ENCODE measurements around the gene LENEP.

LENEP gene

DNA sequence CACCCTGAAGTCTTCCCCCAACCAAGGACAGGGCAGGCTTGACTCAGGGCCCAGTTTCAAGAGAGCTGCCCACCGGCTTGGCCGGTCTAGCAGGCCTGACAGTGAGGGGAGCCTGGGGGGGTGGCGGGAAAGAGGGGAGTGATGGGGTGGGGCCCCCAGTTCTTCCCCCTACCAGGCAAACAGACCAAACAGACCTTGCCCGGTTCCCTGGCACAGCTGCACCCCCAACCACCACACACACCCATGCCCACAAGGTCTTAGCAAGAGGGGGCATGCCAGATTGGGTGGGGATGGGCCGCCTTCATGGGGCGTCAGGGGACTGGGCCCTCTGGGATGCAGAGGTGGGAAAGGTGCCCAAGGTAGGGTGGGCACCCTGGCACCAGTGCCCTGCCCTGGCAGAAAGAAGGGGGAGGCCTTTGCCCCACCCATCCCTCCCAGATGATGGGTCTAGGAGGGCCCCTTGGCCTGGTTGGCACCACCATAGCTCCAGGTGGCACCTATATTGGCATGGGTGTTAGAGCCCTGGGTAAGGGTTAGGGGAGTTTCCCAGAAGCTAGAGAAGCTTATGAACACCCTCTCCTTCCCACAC lies 18.1 kb downstream of the LENEP start:
- DNase-seq: no peak

DNA sequence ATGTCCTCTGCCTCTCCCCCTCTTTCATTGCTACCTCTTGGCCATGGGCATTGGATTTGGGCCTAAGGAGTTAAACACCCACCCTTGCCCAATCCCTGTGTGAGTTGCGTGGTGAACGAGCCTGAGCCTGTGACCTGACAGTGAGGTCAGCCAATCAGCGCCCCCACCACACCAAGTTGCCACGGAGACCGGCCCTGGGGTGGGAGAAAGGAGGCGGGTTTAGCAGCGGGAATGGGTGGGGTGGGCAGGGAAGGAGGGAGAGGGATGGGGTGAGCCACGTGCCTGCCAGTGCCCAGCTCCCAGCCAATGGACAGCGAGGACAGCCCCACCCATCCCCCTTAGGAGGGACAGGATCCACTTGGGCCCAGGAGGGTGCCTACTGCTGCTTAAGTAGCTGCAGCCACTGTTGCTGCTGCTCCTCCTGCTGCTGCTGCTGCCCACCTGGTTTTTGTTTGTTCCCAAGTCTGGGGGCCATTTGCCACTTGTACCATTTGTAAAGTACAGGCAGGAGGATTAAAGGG lies 18.7 kb downstream of the LENEP start:
- peak; percentile 77 for DNase-seq

DNA sequence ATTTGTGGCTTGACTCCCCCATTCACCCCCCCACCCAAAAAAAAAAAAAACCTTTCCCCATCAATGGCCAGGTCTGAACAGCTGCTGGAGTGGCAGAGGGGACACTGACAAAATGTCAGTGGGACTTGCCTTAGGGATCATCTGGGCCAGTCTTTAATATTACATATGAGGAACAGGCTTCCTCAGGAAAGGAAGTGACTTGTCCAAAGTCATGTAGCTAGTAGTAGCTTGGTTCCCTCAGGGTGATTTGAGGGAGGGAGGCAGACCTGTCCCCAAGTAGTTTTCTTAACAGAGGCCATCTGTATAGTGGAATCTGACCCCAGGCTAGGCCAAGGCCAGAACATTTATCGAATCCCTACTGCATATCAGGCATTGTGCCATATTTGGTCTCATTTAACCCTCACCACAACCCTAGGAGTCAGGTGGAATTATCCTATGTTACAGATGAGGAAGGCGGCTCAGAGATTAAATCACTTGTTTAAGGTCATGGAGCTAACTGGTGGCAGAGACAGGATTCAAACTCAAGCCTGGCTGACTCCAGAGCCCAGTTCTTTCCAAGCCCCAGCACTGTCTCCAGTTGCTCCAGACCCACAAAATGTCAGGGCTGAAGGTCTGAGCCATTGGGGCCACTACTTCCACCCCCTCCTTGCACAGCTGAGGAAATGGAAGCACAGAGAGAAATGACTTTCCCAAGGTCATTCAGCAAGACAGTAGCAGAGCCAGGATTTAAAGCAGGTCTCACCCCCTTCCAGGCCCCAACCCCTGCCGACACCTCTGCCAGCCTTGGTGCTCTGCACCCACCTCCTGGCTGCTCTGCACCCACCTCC lies 19.6 kb downstream of the LENEP start:
- no peak for DNase-seq

DNA sequence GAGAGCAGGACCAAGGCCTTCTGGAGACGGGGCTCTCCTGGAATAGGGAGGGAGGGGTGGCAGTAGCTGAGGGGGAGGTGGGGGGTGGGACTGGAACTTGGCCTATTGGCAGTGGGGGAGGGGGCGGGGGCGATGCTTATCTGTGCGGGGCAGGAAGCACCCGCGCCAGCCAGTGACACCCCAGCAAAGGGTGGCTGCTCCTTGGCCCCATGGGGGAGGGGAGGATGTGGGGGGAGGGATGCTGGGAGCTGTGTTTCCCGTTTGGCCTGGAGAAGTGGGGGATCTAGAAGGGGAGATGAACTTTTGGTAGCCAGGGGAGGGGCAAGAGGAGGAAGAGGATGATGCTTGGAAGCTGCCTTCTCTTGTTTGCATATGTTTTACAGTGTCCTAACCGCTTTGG lies 20.2 kb downstream of the LENEP start:
- no peak for DNase-seq

DNA sequence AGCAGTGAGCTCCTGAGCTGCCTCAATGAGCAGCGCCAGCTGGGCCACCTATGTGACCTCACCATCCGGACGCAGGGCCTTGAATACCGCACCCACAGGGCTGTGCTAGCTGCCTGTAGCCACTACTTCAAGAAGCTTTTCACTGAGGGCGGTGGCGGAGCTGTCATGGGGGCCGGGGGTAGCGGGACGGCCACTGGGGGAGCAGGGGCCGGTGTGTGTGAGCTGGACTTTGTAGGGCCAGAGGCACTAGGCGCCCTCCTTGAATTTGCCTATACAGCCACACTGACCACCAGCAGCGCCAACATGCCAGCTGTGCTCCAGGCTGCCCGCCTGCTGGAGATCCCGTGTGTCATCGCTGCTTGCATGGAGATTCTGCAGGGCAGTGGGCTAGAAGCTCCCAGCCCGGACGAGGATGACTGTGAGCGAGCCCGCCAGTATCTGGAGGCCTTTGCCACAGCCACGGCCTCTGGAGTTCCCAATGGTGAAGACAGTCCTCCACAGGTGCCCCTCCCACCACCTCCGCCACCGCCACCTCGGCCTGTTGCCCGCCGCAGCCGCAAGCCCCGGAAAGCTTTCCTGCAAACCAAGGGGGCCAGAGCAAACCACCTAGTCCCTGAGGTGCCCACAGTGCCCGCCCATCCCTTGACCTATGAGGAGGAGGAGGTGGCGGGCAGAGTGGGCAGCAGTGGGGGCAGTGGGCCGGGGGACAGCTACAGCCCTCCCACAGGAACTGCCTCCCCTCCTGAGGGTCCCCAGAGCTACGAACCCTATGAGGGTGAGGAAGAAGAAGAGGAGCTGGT lies 21.5 kb downstream of the LENEP start:
- DNase-seq: no peak

DNA sequence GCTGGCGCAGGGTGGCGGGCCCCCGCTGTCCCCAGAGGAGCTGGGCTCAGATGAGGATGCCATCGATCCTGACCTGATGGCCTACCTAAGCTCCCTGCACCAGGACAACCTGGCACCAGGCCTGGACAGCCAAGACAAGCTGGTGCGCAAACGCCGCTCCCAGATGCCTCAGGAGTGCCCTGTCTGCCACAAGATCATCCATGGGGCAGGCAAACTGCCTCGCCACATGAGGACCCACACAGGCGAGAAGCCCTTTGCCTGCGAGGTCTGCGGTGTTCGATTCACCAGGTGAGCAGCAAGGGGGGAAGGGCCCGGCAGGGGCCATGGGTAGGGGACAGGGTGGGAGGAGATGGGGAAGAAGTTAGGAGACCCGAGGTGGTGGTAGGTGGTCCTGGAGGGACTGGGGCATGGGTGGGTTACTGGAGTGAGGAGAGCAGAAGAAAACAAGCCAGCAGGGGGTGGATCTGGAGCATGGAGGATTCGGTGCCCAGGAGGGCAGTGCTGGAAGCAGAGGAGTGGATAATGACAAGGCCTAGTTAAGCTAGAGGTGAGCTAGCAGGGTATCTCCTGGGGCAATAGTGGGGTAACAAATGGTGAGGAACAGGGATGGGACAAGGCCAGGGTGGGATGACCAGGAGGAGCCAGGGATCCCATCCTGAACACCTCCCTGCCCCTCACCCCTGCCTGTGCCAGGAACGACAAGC lies 22.3 kb downstream of the LENEP start:
- no peak for DNase-seq

DNA sequence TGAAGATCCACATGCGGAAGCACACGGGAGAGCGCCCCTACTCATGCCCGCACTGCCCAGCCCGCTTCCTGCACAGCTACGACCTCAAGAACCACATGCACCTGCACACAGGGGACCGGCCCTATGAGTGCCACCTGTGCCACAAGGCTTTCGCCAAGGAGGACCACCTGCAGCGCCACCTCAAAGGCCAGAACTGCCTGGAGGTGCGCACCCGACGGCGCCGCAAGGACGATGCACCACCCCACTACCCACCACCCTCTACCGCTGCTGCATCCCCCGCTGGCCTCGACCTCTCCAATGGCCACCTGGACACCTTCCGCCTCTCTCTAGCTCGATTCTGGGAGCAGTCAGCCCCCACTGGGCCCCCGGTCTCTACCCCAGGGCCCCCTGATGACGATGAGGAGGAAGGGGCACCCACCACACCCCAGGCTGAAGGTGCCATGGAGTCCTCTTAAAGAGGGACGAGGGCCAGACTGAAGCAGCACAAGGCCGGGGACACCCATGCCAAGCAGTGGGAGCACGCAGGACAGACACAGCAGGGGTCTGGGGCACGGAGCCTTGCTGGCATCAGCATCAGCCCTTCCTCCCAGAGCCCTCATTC lies 22.9 kb downstream of the LENEP start:
- no peak for DNase-seq

DNA sequence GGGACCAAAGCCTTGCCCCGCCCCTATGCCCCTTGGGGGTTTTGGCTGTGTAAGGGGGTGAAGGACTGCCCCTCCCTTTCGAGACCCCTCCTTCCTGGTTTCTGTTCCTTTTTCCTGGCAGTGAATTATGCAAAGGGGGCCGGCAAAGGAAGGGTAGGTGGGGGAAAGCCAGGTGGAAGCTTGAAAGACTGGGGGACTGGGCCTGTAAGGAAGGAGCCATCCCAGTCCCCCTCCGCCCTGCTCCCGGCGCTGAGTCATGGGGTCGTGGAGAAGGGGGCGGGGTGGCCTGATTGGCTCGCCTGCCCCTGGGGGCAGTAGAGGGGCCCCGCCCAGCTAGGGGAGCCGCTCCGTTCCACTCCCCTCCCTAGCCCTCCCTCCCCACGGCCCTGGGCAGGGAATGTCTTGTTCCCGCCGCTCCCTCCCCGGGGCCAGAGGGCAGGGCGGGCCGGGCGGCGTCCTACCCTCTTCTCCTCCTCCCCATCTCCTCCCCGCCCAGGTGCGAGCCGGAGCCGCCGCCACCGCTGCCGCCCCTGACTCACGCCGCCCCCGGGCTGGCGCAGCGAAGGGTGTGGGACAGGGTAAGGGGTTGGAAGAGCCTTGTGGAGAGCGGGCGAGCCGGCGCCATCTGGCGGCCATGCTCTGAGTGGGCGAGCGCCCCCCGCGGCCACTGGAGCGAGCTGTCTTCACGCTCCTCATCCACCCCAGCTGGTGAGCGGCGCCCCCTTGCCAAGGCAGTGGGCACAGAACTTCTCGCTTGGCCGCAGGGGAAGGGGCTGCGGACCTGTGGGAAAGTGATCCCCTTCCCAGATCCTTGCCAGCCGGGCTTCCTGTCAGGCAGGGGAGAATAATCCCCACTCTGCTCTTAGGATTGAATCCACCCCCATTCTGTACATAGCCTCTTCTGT lies 23.9 kb downstream of the LENEP start:
- peak; percentile 97 for DNase-seq

DNA sequence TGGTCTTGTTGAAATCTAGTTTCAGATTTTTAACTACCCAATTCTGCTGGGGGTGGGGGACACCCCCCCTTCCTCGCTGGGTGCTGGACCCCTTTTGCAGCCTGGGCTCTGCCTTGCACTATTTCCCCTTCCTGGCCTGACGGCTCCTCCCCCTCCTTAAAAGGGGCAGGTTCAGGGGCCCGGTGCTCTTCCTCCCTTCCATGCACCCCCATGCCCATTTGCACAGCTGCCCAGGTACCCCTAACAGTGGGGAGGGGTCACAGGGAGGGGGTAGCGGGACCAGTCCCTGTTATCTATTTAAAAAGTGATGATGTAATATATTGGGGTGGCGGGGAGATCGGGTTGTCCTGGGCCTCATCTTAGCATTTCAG lies 24.5 kb downstream of the LENEP start:
- no peak for DNase-seq

DNA sequence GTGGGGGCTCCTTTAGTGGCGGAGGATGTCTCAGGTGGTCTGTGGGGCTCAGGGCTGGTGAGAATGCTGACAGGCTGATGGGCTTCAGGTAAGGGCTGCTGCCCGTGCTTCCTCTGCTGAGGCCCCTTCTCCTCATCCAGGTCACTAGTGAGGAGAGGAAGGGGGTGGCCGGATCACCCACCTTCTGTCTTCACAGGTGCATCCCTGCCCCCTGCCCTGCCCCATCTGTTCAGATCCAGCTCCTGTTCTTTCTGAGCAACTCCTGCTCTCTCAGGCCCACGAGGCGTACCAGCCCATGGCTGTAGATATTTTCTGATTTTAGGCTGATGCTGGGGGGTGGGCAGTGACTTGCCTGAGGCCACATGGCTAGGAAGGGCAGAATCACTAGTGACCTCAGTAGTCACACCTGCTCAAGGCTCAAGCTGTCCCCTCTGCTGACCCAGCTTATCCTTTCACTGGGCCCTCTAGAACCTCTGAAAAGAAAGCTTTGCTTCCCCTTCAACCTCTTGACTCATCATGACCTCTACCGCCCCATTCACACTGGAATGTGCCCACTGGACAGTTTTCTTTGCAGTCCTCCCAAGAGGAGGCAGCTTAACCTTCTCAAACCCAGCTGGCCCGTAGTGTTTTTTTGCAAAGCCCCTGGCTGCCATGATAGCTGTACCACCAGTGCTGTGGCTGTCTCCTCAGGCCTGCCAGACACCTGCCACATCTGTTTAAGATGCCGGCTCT lies 25.4 kb downstream of the LENEP start:
- no peak for DNase-seq

DNA sequence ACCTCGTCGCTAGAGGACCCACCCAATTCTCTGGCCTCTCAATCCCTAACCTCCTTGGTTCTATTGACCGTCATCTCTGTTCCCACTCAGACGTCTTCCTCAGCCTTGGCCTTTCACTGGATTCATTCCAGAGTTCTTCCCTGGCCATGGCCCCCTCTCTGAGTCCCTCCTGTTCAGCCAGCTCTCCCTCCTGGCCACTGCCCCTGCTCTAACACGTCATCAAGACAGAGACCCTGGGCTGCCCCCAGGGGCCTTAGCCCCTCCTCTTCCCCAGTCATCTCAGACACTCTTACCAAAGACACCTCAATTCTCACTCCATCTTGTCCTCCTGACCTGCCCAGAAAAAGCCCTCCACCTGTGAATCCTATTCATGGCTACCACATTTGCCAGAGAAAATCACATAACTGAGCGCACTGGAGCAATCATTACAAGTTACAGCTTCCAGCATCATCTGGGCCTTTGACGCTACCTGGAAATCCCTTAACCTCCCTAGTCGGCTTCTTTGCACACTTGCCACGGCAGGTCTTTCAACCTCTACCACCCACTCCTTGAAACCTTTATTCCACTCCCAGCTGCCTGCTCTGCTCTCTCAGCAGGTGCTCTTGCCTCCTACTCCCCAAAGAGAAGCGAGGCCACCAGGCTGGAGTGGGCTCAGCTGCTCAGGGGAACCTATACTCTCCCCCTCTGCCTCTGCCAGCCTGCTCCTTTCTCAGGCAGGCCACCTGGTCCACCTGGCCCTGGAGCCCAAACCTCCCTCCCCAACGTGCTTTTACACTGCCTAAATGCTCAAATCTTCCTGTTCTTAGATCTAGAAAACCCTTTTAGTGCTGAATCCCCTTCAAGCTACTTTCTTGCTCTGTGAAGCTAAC lies 26.2 kb downstream of the LENEP start:
- DNase-seq: no peak

DNA sequence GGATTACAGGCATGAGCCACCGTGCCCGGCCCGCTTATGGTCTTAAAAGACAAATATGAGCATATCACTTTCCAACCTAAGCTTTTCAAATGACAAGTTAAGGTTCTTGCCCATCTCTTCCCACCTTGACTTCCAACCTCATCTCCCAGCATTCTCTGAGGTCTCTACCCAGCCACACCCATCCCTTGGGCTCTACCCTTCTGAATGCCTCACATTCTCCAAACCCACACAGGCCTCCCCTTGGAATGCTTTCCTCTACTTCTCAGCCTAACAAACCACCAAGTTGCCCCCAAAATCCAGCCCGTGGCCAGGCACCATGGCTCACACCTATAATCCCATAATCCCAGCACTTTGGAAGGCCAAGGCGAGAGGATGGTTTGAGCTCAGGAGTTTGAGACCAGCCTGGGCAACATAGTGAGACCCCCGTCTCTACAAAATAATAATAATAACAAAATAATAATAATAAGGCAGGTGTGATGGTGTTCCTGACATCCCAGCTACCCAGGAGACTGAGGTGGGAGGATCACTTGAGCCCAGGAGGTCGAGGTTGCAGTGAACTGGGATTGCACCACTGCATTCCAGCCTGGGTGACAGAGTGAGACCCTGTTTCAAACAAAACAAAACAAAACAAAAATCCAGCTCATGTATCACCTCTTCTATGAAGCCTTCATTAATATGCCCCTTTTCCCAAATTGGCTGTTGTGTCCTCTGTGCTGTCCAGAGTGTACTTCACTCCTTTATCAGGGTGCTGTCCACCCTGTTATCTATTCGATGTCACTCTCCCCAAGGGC lies 28.9 kb downstream of the LENEP start:
- DNase-seq: peak; percentile 73

DNA sequence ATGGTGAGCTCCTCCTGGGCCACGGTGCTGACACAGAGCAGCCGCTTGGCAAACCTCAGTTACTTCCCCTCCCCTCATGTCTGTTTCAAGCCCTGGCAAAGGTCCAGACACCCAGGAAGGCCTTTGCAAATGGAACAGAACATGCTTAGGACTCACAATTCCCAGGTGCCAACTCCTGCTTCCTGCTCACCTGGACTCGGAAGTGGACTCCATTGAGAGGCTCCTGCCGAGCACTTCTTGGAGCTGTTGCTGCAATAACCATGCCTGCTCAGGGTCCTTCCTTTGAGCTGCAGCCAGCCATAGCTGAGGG lies 29.5 kb downstream of the LENEP start:
- DNase-seq: peak; percentile 42

DNA sequence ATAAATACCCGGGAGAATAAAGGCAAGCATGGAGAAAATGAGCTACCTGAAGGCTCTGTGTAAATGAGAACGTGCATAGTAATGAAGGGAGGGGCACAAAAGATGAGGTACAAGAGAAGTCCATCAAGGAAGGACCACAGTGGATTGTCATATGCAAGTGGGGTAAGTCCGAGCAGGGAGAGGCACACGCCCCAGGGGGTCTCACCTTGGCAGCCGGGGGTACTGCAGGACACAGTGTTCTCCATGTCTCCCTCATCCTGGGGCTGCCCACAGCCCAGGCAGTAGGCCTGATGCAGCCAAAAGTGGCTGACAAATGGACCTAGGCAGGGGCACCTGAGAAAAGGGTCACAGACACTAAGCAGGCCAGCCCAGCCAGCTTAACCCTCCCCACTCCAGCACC lies 30.2 kb downstream of the LENEP start:
- no peak for DNase-seq

DNA sequence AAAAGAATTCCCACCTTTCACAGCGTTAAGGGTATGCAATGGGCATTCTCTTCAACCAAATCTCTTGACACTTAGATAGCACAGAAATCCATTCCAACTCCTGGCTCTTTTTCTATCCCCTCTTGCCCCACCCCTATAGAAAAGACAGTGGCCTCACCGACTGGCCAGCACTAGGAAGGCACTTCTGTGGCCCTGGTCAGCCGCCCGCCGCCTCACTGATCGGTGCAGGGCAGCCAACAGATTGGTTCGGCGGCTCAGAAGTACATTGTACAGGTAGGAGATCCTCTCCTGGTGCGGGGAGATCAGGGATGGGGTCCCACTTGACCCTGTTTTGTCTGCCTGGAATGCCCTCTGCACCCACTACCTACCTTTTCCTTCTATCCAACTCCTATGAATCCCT lies 30.9 kb downstream of the LENEP start:
- no peak for DNase-seq

DNA sequence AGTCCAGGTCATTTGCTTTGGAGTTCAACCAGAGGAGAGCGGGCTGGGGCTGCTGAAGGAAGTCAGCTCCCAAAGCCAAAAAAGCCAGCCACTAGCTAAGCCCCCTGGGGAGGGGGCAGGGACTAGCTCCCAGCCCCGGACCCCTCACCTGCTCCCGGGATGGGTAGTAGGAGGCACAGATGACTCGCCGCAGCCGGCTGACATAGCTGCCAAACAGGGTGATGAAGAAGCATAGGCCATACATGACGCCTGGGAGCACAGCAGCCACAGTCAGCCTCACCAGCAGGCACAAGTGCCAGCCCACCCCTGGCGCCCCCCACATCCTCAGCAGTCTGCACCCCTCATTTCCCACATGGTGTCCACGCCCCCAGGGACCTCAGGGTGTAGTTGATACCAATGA lies 32.8 kb downstream of the LENEP start:
- no peak for DNase-seq

DNA sequence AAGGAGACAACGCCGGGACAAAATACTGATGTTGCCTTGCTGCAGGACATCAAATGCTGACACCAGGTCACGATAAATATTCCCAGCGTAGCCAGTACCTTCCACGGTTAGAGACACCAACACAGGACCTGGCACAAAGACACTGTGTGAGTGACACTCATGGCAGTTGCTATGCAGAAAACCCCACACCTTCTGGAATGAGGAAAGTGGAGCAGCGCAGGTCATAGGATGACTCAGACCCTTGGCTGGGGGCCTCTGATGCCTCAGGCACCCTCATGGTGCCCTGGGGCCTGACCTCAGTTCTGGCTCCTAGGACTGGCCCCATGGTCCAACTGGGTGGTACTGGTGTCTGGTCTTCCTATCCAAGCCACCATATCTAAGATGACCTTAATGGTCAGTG lies 33.2 kb downstream of the LENEP start:
- peak; percentile 60 for DNase-seq

DNA sequence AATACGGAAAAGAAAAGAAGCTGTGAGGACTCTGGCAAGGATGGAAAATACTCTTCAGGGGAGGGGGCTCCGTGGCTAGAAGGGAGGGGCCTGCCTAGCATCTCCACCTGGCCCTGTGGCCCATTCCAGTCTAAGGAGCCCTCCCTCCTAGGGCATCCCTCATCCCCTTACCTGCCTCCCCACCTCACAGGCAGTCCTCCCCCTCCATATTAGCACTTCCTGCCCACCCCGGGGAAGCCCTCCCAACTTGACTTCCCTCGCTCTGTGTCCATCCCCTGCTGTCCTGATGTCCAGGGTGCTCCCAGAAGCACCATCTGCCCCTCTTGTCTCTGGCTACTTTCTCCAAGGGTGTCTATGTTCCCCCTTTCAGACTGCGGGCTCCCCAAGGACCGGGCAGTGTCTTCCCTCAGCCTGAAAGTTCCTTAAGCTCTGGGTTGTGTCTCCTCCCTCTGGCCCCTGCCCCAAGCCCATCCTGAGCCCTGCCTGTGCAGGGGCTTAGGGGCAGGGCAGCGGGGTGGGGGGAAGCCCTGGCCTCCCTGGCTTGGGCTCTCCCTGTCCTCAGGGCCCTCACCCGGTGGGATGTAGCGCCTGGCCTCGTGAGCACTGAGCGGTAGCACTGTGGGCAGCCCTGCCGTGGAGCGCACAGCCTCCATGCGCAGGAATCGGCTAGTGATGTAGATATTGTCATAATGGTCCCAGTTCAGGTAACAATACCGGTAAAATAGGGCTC lies 36.3 kb downstream of the LENEP start:
- DNase-seq: no peak
